NOMO-1 (cell line): Measurements from ENCODE around the gene PABPC3.

Source experiments
- DNase-seq, 2 experiments: peaks; one replicate each; lab custom pipeline; 2025; ENCODE audit not compliant: unreplicated experiment in 2 of 2; lab: John Stamatoyannopoulos, UW

PABPC3 gene

GRCh38 chr13:25095851-25096453, at the start of gene PABPC3:
TSS of gene PABPC3 (plus strand) at chr13:25096136. CDS start at chr13:25096199, 63 bp downstream.
- DNase-seq = no peak

- no peak for DNase-seq
Observed at GRCh38 chr13:25046274-25046984, 49.5 kb upstream of the PABPC3 start.

- no peak for DNase-seq
Observed at GRCh38 chr13:25046985-25047511, 48.9 kb upstream of the PABPC3 start.

DNA sequence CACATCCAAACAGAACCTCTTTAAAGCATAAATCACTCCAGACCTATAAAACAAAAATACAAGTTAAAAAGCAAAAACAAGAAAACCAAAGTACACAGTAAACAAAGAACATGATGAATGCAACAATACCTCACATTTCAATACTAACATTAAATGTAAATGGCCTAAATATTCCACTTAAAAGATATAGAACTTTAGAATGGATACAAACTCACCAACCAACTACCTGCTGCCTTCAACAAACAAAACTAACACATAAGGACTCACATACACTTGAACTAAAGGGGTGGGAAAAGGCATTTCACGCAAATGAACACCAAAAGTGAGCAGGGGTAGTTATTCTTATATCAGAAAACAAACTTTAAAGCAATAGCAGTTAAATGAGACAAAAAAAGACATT, 44.9 kb upstream of the PABPC3 start:
- no peak for DNase-seq

- DNase-seq = no peak
Observed at GRCh38 chr13:25059166-25059565, 36.8 kb upstream of the PABPC3 start.

DNA sequence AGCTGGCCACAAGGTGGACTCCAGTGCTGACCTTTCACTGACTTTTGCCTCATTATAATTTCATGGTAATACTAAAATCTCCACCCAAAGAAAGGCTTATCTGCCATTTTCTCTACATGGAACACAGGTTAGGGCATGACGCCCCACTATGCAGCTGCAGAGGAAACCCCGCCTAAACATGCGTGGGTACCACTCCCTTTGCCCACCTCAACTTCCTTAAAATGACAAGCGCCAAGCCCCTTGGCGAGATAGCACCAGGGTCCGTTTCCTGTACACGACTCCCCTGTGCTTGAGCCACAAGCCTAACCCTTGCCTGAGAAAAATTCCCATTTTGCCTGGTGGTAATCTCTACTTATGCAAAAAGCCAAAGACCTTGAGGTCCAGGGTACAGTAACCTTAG, 36.0 kb upstream of the PABPC3 start:
- no peak for DNase-seq

DNA sequence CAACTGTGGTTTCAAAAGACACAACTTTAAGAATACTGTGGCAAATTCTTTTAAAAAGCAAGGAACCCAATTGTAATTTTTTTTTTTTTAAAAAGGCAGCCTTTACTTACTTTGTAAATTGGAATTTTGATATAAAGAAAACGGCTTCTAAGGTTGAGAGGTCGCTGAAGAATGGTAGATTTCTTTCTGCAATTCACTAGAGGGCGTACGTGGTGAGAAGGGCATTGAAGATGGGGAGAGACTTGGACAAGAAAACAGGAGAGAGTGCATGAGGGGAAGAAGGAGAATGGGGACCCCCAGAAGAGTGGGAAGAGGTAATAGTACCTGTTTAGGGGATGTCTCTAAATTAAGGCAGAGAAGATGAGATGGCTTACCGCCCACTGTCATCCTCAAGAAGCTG, 33.5 kb upstream of the PABPC3 start:
- no peak for DNase-seq

DNA sequence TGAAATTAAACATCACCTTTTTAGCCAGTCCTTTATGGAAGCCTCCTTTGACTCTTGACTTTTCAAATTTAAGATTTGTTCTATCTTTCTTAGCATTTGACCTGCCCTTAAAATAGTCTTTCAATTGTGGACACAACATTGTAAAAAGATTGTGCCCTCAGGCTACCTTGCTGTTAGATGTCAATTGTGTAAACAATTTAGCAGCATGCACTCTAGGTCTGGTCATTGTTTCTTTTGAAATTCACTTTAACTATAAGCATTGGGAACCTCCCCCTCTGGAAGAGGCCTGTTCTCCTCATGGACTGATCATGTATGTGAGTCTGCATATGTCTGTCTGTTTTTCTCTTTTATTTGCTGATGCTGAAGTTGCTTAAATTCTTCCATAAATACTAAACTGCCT, 31.5 kb upstream of the PABPC3 start:
- no peak for DNase-seq

DNA sequence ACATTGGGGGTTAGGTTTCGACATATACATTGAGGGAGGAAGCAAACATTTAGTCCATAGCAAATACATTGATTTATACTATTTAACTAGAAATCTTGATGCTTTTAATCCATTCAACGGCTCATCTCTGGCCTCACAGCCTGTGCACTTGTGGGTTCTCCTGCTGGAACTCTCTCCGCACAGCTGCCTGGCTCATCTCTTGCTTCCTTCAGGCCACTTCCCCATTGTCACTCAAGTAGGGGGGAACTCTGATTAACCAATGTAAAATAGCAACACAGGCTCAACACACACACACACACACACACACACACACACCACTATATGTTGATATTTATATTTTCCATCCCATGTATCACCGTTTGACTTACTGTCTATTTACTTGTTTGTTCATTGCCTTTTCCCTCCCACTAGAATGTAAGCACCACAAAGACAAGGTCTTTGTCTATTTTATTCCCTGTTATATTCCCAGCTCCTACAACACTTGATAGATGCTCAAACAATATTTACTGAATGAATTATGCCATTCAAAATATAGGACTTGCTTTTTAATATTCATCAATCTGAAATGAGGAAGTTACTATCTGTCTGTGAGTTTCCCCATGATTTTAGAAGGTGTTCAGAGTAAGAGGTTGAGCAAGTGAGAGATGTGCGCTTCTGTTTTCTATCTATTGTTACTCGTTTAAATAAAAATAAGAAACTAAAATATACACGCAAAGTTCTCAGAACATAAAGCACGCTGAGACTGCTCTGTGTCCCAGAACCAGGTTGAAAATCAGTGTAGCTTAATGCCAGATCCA, 29.8 kb upstream of the PABPC3 start:
- no peak for DNase-seq

DNA sequence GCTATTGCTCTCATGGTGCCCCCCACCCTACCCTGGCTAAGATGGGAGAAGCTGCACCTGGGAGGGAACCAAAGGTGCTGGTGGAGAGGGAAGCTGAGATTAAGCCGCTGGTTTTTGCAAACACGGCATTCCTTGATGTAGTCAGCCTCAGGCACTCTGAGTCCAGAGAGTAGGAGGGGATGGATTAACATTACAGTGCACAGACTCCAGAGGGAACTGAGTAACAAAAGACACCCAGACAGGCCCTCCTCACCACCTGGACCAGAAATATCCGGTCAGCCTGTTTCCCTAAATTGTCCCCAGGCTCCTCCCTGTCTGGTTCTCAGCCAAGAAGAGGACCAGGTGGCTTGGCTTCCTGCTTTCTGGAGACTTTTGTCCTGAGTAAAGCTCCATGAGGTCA, 28.9 kb upstream of the PABPC3 start:
- DNase-seq = no peak

GRCh38 chr13:25068810-25069209, 27.1 kb upstream of the PABPC3 start:
- no peak for DNase-seq

- DNase-seq = no peak
Observed at GRCh38 chr13:25069236-25069635, 26.7 kb upstream of the PABPC3 start.

DNA sequence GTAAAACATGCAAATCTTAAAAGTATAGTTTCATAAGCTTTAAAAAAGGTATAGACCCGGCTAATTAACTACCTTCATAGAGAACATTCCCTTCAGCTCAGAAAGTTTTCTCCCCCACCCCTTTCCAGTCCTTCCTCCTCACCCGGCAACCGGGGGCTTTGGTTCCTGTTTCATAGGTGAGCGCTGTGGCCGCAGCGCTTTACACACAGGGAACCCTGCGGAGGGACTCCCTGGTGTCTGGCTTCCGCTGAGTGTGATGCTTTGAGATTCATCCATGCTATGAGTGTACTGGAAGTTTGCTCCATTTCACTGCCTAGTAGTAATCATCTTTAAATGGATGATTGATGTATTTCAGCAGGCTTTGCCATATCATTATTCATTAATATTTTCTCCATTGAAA, 26.0 kb upstream of the PABPC3 start:
- no peak for DNase-seq

DNA sequence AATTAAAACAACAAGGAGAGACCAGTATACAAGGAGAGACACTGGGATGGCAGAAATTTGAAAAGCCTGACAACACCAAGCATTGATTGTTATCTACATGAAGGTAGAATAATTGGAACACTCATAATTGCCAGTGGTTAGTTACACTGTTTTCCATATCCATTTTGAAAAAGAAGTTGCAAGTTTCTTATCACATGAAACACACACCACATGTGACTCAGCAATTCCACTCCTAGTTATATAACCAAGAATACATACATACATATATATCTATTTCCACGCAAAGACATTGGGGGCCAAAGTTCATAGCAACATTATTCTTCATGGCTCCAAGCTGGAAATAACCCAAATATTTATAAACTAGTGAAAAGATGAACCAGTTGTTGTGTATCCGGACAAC, 15.2 kb upstream of the PABPC3 start:
- no peak for DNase-seq

- no peak for DNase-seq
Observed at GRCh38 chr13:25084096-25084495, 11.8 kb upstream of the PABPC3 start.

- DNase-seq = no peak
Observed at GRCh38 chr13:25085125-25085742, 10.7 kb upstream of the PABPC3 start.

DNA sequence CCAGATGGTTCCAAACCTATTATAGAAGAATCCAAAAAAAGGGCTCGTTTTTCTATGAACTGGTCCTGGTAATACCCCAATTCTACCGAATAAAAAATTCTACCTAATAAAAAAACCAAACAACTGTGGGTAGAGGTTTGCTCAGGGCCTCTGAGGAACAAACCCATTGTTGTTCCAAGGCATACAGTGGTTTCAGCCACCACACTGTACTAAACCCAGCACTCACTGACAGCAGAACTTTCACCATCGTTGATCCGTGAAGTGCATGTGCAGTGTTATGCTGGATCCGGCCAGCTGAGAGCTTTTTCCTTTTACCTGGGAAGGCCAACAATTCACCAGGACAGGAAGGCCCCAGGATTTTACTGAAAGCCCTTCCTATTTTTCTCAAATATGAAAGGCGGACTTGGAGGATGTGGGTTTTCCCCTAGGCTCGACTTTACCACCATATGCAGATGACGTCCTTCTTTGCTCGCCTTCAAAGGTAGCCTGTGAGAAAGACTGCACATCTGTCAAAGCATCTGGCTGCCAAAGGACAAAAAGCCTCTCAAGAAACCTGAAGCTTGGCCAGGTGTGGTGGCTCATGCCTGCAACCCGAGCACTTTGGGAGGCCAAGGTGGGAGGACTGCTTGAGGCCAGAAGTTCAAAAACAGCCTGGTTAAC, 7.2 kb upstream of the PABPC3 start:
- no peak for DNase-seq

DNA sequence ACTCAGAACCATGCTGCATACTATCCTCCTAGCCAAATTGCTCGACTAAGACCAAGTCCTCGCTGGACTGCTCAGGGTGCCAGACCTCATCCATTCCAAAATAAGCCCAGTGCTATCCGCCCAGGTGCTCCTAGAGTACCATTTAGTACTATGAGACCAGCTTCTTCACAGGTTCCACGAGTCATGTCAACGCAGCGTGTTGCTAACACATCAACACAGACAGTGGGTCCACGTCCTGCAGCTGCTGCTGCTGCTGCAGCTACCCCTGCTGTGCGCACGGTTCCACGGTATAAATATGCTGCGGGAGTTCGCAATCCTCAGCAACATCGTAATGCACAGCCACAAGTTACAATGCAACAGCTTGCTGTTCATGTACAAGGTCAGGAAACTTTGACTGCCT, 1.5 kb downstream of the PABPC3 start:
- DNase-seq = no peak

- no peak for DNase-seq
Observed at GRCh38 chr13:25103711-25104110, 7.8 kb downstream of the PABPC3 start.

DNA sequence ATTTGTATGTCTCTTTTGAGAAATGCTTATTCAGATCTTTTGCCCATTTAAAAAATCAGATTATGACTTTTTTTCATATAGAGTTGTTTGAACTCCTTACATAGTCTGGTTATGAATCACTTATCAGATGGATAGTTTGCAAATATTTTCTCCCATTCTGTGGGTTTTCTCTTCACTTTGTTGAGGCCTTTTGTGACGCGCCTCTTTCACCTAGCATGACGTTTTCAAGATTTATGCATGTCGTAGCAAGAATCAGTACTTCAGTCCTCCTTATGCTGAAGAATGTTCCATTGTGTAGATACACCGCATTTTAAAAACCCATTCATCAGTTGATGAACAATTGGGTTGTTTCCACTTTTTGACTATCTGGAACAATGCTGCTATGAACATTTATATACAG, 13.4 kb downstream of the PABPC3 start:
- no peak for DNase-seq
